ENCODE measurements around the gene C6orf47. TPM values are rescaled to one million over a fixed set of nuclear protein-coding genes. Genes with fewer than 3 reads are reported as not detected.

C6orf47 gene
- total RNA-seq, 2 donors from 2014 or later: 17.8 to 19.2 TPM

DNA sequence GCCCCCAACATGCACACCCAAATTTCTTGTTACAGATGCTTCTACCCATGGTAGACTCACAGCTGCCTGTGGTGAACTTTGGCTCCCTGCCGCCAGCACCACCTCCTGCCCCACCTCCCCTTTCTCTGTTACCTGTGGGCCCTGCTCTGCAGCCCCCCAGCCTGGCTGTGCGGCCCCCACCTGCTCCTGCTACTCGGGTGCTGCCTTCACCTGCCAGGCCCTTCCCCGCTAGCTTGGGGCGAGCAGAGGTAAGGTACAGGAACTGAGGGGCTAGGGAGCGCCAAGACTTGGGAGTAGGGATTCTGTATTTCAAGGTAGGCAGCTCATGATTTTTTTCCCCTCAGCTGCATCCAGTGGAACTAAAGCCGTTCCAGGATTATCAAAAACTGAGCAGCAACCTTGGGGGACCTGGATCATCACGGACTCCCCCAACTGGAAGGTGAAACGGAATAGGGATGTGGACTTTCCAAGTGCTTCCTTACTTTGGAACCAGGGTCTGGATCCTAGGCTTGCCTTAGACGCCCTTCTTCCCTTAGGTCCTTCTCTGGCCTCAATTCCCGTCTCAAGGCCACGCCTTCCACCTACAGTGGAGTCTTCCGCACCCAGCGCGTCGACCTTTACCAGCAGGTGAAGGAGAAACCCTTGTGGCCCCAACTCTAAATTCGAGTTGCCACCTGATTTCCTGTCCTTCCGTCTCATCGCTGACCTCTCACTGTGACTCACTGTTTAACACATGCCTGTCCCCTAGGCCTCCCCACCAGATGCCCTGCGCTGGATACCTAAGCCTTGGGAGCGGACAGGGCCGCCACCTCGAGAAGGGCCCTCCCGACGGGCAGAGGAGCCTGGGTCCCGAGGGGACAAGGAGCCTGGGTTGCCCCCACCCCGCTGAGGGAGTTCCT is 23.6 kb downstream of the C6orf47 start:
- DNase-seq (ENCODE audit: low spot score): no peak
- Histone ChIP-seq H3K9me3 (no peaks in the 10 kb centered on the region), H3K27ac (no peak overlapping the region), H3K4me1 (no peaks in the 10 kb centered on the region), H3K27me3 (no peaks in the 10 kb centered on the region), H3K36me3 (peaks cover 100% of the 10 kb centered on the region), H3K4me3 (no peak overlapping the region)
- TF ChIP-seq, protein P1, sequence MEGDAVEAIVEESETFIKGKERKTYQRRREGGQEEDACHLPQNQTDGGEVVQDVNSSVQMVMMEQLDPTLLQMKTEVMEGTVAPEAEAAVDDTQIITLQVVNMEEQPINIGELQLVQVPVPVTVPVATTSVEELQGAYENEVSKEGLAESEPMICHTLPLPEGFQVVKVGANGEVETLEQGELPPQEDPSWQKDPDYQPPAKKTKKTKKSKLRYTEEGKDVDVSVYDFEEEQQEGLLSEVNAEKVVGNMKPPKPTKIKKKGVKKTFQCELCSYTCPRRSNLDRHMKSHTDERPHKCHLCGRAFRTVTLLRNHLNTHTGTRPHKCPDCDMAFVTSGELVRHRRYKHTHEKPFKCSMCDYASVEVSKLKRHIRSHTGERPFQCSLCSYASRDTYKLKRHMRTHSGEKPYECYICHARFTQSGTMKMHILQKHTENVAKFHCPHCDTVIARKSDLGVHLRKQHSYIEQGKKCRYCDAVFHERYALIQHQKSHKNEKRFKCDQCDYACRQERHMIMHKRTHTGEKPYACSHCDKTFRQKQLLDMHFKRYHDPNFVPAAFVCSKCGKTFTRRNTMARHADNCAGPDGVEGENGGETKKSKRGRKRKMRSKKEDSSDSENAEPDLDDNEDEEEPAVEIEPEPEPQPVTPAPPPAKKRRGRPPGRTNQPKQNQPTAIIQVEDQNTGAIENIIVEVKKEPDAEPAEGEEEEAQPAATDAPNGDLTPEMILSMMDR (IDR thresholded peaks at IDR 0.05): no peak

DNA sequence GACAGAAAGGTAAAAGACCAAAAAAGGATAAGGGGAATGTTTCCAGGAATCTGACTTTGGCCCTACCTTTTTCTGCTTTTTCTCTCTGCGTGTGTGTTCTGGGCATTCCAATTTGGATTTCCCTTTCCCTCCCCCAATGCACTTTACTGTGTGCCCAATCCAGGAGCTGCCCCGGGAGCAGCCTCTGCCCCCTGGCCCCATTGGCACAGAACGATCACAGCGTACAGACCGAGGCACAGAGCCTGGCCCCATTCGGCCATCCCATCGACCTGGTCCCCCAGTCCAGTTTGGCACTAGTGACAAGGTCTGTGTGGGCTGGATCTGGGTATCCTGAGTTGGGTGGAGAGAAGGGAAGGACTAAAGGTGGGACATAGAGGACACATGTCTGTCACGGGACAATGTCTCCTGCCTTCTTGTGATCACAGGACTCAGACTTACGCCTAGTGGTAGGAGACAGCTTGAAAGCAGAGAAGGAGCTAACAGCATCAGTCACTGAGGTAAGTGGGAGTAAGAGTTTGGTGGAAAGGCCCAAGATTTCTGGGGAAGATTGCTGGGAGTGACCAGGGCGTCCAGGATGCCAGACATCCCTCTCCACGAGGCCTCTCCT is 25.5 kb downstream of the C6orf47 start:
- Histone ChIP-seq H3K27ac (no peak overlapping the region), H3K27me3 (no peaks in the 10 kb centered on the region), H3K9me3 (no peaks in the 10 kb centered on the region), H3K36me3 (peaks cover 100% of the 10 kb centered on the region), H3K4me1 (no peaks in the 10 kb centered on the region), H3K4me3 (no peak overlapping the region)
- DNase-seq (ENCODE audit: low spot score): no peak
- TF ChIP-seq, protein P1 (IDR thresholded peaks at IDR 0.05): no peak

DNA sequence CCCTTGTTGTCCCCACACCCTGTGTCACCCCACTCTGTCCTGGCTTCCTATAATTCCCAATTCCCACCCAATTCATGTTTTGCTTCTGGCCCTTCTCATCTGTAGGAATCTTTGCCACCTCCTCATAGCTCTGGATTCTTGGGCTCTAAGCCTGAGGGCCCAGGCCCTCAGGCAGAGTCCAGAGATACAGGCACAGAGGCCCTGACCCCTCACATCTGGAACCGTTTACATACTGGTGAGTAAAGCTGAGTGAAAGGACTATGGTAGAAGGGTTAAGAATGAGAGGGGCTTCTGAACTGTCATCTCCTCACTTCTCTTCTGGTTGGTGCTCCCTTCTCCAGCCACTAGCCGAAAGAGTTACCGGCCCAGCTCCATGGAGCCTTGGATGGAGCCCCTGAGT is 26.4 kb downstream of the C6orf47 start:
- no peak overlapping the region for H3K4me3 ChIP-seq
- H3K27me3 ChIP-seq: no peaks in the 10 kb centered on the region
- no peak overlapping the region for H3K27ac ChIP-seq
- H3K4me1 ChIP-seq: no peaks in the 10 kb centered on the region
- DNase-seq (ENCODE audit: low spot score): no peak
- no peaks in the 10 kb centered on the region for H3K9me3 ChIP-seq
- peaks cover 100% of the 10 kb centered on the region for H3K36me3 ChIP-seq
- TF ChIP-seq, protein P1 (IDR thresholded peaks at IDR 0.05): no peak

DNA sequence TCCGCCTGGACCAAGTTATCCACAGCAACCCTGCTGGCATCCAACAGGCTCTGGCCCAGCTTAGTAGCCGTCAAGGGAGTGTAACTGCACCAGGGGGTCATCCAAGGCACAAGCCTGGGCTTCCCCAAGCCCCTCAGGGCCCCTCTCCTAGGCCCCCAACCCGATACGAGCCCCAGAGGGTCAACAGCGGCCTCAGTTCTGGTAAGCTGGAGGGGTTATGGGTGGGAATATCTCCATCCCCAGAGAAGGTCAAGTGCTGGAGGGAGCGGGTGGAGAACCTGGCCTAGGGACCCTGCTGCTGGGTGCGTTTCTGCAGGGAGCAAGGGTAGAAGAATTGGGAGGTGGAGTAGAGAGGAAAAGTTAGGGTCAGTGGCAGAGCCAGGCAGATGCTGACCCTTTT is 27.1 kb downstream of the C6orf47 start:
- Histone ChIP-seq H3K4me3 (no peak overlapping the region), H3K4me1 (no peaks in the 10 kb centered on the region), H3K27ac (no peak overlapping the region), H3K36me3 (peaks cover 100% of the 10 kb centered on the region), H3K9me3 (no peaks in the 10 kb centered on the region), H3K27me3 (no peaks in the 10 kb centered on the region)
- TF ChIP-seq, protein P1 (IDR thresholded peaks at IDR 0.05): no peak
- DNase-seq (ENCODE audit: low spot score): no peak

DNA sequence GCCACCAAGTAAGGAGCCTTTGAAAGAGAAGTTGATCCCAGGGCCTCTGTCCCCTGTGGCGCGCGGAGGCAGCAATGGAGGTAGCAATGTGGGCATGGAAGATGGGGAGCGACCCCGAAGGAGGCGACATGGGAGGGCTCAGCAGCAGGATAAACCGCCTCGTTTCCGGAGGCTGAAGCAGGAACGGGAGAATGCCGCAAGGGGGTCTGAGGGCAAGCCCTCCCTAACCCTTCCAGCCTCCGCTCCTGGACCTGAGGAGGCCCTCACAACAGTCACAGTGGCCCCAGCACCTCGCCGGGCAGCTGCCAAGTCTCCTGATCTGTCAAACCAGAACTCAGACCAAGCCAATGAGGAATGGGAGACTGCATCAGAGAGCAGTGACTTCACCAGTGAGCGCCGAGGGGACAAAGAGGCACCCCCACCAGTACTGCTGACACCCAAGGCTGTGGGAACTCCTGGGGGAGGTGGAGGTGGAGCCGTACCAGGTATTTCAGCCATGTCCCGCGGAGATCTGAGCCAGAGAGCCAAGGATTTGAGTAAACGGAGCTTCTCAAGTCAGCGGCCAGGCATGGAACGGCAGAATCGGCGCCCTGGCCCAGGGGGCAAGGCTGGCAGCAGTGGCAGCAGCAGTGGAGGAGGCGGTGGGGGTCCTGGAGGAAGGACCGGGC is 28.2 kb downstream of the C6orf47 start:
- DNase-seq (ENCODE audit: low spot score): no peak
- H3K36me3 ChIP-seq: peaks cover 100% of the 10 kb centered on the region
- H3K27ac ChIP-seq: no peak overlapping the region
- H3K4me1 ChIP-seq: no peaks in the 10 kb centered on the region
- TF ChIP-seq, protein P1 (IDR thresholded peaks at IDR 0.05): no peak
- H3K4me3 ChIP-seq: no peak overlapping the region
- no peaks in the 10 kb centered on the region for H3K27me3 ChIP-seq
- no peaks in the 10 kb centered on the region for H3K9me3 ChIP-seq
